GM18861 (cell line): ENCODE results near the gene NLGN2.

Experiments
- ATAC-seq: cut with Tn5 transposase; IDR thresholded peaks from one replicate; pipeline ENCODE4 v1.9.1; 2021; ENCODE audit not compliant: unreplicated experiment

The NLGN2 gene

DNA sequence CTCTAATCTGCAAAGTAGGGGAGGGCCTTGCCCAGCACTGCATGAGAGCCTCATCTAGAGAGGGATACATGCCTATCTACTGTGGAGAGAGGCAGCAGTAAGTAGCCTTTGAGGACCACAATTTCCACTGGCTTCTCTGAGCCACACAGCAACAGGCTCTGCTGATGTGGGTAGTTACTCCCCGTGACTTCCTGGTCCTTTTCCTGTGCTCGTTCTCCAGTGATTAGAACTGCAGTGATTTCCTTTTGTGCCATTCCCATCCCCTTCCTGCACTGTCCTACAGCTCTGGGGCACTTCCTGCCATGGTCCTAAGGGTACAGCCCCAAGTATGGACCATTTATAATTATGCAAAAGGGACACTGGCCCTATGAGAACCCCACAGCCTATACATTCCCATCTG lies 16.3 kb upstream of the NLGN2 start:
- ATAC-seq, result no peak

DNA sequence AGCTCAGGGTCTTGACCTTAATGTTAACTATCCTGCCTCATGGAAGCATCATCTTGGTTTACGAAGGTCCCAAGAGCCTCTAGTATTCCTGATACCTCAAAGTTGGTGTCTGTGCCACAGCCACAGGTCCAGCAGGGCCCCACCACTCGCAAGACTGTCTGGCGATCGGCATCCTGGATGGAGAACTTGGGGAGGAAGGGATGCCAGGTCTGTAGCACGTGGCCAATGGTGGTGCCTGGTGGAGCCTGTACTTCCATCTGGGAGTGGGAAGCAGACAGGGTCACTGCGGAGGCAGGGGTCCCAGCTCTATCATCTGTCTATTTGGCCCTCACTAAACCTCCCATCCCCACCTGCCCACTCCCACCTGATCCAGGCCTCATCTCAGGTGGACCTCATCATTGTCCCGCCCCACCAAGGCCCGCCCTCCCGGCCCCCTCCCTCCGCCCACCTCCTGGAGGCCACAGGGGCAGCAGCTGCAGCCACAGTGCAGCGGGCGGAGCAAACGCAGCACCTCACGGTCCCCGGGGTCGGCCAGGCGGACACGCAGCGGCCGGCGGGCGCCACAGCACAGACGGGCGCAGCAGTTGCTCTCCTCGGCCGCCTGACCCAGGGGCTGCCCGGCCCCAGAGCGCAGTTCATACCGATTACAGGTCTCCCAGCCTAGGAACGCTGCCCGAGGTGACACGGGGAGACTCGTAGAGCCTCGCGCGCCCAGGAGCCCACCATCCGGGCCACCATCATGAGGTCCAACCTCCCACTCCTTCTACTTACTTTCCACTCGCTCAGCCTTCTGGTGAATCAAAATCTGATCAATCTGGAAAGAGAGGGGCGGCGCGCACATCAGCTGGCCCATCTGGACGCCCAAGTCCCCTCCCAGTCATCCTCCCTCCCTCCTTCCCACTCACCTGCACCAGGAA lies 14.7 kb upstream of the NLGN2 start:
- no peak for ATAC-seq

DNA sequence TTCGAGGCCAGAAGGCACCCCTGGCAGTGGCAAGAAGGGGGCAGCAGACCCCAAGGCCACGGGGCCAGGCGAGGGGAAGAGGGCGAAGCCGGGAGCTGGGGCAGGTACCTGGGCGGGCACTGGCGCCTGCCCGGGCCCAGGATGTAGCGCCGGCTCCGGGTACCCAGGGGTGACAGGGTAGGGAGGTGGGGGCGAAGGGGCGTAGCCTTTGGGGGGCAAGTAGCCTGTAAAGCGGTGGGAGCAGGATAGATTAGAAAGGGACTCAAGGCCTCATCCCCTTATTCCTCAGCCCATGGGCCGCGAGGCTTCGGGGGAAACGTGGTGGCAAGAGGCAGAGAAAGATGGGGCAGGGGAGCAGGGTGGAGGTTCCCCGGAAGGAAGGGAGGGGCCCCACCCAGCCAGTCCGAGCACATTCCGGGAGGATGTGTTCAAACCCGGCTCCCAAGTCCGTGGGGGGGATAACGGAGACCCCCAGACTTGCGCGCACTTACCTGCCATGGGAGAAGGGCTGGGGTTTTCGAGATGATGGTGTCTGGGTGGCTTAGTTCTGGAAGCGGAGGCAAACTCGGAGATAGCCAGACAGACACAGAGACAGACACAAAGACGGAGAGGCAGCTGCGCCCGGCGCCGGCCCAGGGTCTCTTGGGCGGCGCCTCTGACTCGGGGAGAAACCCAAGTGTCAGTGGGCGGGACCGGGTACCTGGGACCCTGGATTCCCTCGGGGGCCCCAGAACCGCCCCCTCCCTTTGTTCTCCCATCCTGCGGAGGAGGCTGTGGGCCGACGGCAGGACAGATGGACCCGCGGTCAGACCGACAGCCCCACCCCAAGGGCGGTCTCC lies 13.8 kb upstream of the NLGN2 start:
- ATAC-seq, result peak; percentile 26

DNA sequence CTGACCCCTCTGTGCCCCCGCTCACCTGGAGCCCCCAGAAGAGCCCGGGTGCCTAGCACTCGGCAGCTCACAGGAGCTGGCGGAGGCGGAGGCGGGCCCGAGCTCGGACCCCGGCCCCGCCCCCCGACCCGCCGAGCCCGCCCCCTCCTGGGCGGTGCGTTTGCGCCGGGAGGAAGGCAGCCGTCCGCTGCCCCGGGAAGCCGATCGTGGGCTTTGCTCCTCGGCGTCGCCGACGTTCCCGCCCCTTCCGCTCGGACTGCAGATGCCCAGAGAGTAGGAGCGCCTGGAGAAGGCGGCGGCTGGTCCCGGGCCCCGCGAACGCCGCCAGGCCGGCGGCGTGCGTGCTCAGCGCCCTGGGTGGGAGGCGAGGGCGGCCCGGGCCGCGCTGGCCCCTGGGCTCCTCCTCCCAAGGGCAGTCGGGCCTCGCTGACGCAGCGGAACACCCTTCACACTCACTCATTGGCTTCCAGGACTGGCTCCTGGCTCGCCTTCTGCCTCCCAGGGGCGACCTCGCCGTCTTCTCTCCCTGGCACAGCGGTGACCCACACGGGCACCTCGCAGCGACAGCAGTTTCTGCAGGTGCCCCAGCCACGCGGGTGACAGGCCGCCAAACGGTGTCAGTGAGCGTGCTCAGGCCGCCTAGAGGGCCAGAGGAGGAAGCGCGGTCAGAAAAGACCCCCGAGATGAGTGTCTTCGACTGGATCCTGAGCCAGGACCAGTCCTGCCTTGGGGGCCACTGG lies 13.0 kb upstream of the NLGN2 start, which contains the start of gene PLSCR3:
Gene PLSCR3 (minus strand): TSS at position 74 of the 740 bp plus-strand sequence. CDS start 415 bp downstream, outside the sequence.
- peak; percentile 71 for ATAC-seq

DNA sequence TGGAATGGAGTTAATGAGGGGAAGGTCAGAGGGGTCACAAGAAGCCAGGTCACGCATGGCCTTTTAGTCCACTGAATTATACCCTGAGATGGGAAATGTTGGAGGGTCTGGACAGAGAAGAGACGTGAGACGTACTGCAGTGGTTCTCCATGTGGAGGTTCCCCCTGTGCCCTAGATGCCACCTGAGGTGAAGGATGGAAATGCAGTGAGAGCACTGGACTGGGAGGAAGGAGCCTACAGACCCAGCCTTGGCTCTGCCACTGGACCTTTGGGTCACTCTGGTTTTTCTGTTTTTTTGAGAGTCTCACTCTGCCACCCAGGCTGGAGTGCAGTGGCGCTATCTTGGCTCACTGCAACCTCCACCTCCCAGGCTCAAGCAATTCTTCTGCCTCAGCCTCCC lies 11.5 kb upstream of the NLGN2 start:
- ATAC-seq, result no peak

DNA sequence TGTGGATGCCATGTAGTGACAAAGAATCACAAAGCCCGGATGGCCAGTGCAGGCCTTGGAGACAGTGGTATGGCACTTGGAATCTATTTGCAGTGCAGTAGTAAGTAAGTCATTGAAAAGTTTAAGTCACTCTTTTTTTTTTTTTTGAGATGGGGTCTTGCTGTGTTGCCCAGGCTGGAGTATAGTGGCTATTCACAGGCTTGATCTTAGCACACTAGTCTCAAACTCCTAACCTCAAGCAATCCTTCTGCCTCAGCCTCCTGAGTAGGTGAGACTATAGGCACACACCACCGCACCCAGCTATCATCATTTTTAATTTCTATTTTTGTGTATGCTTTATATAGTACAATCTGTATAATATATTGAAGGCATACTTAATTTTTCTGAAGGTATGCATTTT lies 9.0 kb upstream of the NLGN2 start:
- ATAC-seq, result no peak

DNA sequence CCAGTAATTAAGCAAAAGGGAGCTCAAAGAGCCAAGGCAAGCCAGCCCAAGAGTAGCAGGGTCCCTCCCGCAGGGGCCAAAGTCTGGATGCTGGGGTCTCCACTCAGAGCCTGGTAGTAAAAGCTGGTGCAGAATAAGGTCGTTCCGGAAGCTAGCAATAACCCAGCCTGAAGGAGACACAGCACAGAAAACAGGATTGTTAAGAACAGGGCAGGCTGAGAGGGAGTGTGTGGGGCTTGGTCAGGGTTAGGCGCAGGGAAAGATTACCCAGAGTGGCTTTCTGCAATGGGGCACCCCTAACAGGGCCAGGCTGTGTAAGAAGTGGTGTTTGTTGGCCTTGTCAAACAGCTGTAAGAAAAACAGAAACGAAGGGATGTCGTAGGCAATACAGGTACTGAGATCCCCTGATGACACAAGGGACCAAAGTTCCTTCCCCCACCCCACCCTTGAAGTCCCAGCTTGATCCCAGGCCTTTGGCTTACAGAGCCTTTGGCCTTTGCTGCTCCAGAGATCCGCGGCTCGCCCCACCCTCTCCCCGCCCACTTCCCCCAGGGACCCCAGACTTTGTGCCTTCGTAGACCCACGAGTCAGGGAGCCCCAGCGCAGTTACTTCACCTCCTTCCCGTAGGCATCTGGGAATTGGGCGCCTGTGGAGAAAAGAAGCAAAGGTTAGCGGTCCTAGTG lies 4.5 kb upstream of the NLGN2 start:
- ATAC-seq, result no peak

DNA sequence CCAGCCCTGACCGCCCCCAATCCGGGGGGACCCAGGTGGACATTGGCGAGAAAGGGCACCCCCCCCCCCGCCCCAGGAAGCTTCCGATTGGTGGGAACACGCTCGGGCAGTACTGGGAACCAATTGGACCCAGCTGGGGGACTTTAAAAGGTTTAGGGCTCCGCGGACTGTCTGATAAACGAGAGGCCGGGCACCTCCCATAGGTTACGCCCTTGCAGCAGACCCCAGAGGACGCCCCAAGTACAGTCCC lies 4.0 kb upstream of the NLGN2 start:
- no peak for ATAC-seq

DNA sequence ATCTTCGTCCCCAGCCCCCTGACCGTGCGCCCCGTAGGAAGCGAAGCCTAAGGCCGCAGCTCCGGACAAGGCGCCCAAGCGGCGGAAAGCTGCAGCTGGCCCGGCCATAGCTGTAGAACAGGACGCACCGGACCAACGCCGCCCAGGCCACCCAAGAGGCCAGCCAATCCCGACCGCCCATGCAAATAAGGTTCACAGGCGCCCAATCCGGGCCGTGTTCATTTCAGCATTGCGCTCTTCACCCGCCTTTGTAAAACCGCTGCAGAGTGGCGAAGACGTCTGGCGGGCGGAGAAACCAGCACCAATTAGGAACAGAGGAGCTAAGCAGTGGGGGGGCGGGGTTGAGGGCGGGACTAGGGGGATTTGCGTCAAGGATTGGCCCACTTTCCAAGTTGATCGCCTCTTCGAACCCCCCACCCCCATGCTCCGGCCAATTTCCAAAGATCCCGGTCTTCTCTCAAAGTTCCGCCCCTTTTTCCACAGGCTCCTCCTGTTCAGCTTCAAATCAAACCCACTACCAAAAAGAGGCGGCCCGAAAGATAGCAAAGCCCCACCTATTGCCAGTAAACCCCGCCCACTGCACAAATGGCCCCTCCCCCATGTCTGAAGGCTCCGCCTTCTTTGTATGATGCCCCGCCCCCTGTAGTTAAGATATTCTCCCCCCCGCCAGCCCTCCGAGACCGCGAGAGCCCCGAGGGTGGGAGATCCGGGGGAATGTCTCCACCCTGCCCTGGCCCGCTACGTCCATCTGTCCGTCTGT lies 3.5 kb upstream of the NLGN2 start, which contains the start of gene TMEM256:
Gene TMEM256 (minus strand): TSS at position 121 of the 760 bp plus-strand sequence. CDS start 13 bp downstream, at position 108.
- ATAC-seq, result peak; percentile 83

DNA sequence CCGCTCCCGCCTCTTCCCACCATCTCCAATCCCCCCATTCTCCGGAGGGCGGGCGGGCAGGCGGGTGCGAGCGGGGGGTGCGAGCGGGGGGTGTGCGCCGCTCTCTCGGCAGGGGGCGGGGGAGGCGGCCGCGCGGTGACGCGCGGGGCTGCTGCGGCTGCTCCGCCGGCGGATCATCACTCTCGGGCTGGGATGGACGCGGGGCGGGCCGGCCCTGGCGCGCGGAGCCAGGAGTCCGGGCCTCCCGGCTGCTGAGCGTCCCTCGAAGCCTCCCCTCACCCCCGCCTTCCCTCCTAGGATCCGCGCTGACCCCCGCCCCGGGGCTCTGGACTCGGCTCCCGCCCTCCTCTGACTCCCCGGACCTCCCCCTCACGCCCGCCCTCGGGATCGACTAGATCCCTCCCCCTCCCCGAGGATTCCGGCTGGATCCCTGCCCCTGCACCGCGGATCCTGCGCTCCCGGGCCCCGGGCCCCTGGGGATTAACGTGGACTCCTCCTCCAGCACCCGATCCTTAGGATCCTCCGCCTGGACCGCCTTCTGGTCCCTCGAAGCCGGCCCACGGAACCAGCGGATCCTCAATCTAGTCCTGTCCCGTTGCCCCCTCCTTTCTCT lies 2.8 kb upstream of the NLGN2 start:
- no peak for ATAC-seq

DNA sequence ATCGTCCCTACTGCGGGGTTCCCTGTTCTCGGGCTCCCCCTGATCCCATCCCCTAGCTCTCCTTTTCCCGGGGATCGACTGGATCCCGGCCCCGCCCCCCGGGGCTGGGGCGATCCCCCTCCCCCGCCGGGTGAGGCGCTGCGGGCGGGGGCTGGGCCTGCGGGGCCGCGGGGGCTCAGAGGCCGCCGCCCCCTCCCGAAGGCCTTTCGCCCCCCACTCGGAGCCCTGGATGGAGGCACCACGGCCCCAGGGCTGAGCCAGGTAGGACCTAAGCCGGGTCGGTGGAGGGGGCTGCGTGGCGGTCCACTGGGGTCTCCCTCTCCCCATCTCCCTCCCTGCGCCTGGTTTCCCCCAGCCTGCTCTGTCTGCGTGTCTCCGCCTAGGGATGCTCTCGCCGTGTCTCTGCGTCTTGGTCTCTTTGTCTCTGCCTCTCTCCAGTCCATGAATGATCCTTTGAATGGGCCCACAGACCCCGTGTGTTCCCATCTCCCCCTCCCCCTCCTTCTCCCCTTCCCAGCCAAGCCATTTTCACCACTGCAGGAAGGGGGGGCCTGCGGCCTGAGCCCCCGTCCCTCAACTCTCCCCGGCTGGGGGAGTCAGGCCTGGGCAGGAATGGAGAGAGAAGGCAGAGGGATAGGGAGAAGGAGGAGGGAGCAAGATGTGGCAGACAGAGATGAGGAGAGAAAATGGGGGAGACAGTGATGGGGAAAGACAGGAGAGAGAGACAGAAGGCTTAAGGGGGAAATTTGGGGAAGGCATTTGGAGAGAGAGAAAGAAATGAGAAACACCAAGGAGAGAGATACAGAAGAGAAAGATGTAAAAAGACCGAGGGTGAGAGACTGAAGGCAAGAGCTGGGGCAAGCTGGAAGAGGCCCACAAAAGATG lies 2.1 kb upstream of the NLGN2 start:
- no peak for ATAC-seq

DNA sequence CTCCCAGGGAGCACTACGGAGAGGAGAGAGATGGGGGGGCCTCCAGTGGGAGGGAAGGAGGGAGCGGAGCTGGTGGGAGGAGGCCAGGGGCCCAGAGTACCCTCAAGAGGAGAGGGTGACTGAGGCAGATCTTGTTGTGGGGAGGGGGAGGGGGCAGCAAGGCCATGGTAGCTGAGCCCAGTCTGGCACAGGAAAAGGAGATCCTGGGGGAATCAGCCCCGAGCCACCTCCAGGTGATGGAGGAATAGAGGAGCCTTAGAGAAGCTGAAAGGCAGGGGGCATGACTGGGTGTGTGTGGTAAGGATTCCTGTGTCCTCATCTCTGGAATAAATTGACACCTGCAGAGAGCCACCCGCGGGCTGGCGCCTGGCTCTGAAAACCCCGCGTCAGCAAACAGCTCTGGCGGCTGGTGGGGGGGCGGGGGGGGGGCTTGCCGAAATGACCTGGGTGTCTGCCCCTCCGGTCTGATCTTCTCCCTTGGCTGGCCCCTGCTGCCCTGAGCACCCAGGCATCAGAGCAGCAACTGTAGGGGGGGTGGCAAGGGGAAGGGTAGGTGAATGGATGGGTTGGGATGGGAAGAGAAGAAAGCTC lies 1.3 kb upstream of the NLGN2 start:
- ATAC-seq, result no peak

DNA sequence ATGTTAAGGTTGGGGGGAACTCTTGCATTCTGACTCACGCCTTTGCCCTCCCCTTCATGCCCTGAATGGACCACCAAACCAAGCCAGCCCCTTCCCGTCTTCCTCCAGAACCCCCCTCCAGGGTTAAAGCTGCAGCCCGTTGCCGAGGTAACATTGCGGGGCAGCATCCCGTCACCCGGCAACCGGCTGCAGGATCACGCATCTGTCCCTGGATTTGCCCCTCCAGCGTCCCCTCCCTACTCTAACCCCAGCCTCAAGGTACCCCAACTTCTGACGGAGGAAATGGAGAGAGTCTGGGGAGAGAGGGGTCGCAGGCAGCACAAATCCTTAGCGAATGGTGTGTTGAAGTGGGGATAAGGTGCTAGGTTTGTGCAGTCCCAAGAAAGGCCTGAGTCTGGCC lies 563 bp upstream of the NLGN2 start:
- no peak for ATAC-seq

DNA sequence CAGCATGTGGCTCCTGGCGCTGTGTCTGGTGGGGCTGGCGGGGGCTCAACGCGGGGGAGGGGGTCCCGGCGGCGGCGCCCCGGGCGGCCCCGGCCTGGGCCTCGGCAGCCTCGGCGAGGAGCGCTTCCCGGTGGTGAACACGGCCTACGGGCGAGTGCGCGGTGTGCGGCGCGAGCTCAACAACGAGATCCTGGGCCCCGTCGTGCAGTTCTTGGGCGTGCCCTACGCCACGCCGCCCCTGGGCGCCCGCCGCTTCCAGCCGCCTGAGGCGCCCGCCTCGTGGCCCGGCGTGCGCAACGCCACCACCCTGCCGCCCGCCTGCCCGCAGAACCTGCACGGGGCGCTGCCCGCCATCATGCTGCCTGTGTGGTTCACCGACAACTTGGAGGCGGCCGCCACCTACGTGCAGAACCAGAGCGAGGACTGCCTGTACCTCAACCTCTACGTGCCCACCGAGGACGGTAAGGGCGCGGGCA lies 645 bp downstream of the NLGN2 start:
- no peak for ATAC-seq

DNA sequence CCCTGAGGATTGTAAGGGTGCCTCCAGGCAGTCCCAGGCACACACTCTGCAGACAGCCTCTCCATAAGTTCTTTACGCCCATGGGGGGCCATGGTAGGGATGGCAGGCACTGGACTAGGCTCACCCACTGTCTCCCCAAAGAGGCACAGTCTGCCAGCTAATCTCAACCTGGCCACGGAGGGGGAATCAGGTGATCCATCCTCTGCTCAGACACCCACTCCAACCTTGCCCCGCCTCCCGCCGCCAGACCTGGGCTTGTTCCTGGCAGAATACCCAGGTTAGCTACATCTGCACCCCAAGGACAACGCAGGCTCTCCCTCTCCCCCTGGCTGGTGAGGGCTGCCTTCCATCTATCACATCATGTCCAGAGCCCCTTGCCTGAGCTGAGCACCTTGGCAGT lies 1.2 kb downstream of the NLGN2 start:
- ATAC-seq, result no peak

DNA sequence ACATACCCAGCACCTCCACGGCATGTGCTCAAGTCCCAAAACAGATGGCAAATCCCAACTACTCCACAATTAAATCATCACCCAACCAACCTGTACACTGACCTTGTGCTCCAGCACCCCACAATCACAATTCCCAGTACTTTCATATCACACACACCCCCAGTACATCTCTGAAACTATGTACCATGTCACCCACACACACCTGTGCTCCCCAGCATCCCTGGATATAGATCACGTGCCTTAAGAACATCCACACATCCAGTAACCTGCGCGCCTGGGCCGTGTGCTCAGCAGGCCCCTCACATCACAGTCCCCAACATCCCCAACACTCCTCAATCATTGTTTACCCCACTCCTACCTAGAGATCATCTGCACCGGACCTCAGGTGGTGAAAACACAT lies 2.1 kb downstream of the NLGN2 start:
- ATAC-seq, result no peak

DNA sequence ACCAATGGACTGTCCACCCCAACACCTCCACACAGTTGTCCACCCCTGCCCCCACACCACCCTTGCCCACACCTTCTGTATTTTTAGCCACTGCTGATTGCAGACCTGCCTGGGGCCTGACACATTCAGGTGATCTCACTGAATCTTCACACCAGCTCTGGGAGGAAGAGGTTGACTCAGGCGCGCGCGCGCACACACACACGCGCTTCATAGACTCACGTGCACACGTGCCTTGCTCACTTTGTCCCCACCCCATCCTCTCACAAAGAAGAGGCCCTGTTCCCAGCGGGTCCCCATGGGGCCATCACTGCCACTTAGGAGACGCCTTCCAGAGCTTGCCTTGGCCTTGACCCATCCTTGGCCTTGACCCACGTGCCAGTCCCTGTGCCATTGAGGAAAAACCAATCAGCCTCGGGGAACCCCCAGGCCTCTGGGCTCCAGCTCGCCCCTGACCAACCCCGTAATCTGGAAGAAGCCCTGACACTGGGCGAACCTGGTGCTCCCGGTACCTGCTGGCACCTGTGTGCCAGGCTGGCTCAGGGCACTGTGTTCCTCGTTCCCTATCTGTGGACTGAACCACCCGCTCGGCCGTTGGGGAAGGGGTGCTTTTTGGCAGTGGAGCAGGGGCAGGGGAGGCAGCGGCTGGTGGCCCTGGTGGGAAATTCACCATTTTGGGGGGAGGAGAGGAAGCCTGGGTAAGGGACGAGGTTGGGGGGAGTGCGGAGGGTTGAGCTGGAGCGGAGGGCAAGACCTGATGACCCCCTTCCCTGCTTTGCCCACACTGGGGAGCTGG lies 3.2 kb downstream of the NLGN2 start:
- no peak for ATAC-seq

DNA sequence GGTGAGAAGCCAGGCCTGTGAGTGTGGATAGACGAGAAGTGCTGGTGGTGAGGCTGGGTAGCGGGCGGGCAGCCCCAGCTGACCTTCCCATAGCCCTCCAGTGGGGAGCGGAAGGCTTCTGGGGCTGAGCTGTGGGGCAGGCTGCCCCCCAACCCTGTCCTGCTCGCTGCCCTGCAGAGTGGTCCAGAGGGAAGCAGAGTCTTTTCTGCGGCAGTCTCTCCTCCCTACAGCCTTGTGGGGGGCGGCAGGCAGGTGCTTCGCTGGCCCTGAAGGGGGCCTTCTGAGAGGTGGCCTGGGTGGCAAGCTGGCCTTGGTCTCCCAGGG lies 3.7 kb downstream of the NLGN2 start:
- ATAC-seq, result no peak
